ENCODE data around the gene HS6ST3. TPM values are rescaled to one million over a fixed set of nuclear protein-coding genes. Genes with fewer than 3 reads are reported as not detected.

The HS6ST3 gene
- total RNA-seq, 1 experiment from 2014 or later = not detected

GRCh38 chr13:96825653-96826052, 735.7 kb downstream of the HS6ST3 start:
- DNase-seq (ENCODE audit: low spot score) = no peak

GRCh38 chr13:96834626-96835025, 744.7 kb downstream of the HS6ST3 start:
- DNase-seq (ENCODE audit: low spot score) = no peak

- no peak for DNase-seq (ENCODE audit: low spot score)
Measured at GRCh38 chr13:96835546-96835945, 745.6 kb downstream of the HS6ST3 start.

GRCh38 chr13:96836733-96837132, 746.8 kb downstream of the HS6ST3 start:
- no peak for DNase-seq (ENCODE audit: low spot score)

- DNase-seq (ENCODE audit: low spot score) = no peak
Measured at GRCh38 chr13:96837809-96838208, 747.9 kb downstream of the HS6ST3 start.

- no peak for DNase-seq (ENCODE audit: low spot score)
Measured at GRCh38 chr13:96844195-96844594, 754.3 kb downstream of the HS6ST3 start.

GRCh38 chr13:96844616-96845015, 754.7 kb downstream of the HS6ST3 start:
- DNase-seq (ENCODE audit: low spot score) = no peak

GRCh38 chr13:96848286-96848685, 758.4 kb downstream of the HS6ST3 start:
- no peak for DNase-seq (ENCODE audit: low spot score)

- DNase-seq (ENCODE audit: low spot score) = no peak
Measured at GRCh38 chr13:96849091-96849490, 759.2 kb downstream of the HS6ST3 start.

GRCh38 chr13:96850538-96851145, 760.7 kb downstream of the HS6ST3 start:
- no peak for DNase-seq (ENCODE audit: low spot score)

- no peak for DNase-seq (ENCODE audit: low spot score)
Measured at GRCh38 chr13:96851856-96852445, 762.0 kb downstream of the HS6ST3 start.

GRCh38 chr13:96858133-96858826, 768.4 kb downstream of the HS6ST3 start:
- no peak for DNase-seq (ENCODE audit: low spot score)

- no peak for DNase-seq (ENCODE audit: low spot score)
Measured at GRCh38 chr13:96860882-96861281, 771.0 kb downstream of the HS6ST3 start.

GRCh38 chr13:96862093-96862492, 772.2 kb downstream of the HS6ST3 start:
- no peak for DNase-seq (ENCODE audit: low spot score)

- DNase-seq (ENCODE audit: low spot score) = no peak
Measured at GRCh38 chr13:96862999-96863398, 773.1 kb downstream of the HS6ST3 start.

- DNase-seq (ENCODE audit: low spot score) = no peak
Measured at GRCh38 chr13:96871469-96871868, 781.6 kb downstream of the HS6ST3 start.

GRCh38 chr13:96880419-96880818, 790.5 kb downstream of the HS6ST3 start:
- no peak for DNase-seq (ENCODE audit: low spot score)

Other genes with a start within 250 kb of the HS6ST3 start
- gene UGGT2, start 36.7 kb upstream of the HS6ST3 start, total RNA-seq (2014; rRNA removed; shearing (Covaris generic)) = 54.0 and 66.1 TPM in 2 replicates

All from A172 (cell line).